Loucy (cell line): Measurements from ENCODE around the gene TSPAN4.

Experiments used
- EZH2phosphoT487 ChIP-seq: fragments of 200-600 bp; IDR thresholded peaks from 2 replicates; pipeline ENCODE4 v1.6.1; 2018; ENCODE audit warnings: antibody characterized with exemption, mild to moderate bottlenecking, moderate library complexity, borderline replicate concordance
- TF ChIP-seq, protein P1 (sequence below): fragments of 200-600 bp; sonication (generic); conservative IDR thresholded peaks from 2 replicates; pipeline ENCODE4 v1.5.1; 2014; ENCODE audit warnings: mild to moderate bottlenecking, antibody characterized with exemption, low read length

DNA sequence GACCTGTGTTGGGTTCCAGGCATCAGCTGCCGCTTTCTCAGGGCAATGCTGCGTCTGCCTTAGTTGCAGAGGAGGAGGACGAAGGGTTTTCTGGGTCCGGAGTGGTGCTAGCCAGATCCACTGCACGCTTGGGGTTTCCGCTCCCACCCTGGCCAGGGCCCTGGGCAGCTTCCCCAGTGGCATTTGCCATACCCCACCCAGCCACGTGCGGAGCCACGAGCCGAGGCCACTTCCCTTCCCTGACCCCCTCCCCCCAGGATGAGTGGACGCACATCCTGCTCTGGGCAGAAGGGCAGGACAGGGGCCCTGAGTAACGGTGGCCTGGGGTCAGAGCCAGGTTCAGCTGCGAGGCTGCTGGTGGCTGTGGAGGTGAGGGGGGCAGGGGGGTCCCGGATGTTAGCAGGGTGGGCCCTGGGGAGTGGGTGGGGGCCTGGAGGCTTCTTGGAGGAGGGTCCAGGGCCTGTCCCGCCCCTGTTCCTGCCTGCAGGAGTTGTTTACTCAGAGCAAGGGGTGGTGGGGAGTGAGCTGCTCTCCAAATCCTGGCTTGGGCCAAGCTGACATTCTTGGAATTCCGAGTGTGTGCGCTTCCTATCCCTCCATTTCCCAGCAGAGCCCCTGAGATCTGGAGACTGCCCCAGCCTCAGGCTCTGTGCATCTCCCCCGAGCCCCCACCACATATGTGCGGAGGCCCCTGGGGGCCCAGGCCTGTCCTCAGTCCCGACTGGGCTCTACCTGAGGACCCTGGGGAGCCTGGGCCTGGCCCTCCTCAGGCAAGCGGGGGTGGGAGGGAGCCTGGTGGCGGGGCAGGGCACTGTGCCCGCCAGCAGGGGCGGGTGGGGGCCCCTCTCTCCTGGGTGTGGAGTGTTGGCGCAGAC is 1.4 kb downstream of the TSPAN4 start:
- TF ChIP-seq, protein P1, sequence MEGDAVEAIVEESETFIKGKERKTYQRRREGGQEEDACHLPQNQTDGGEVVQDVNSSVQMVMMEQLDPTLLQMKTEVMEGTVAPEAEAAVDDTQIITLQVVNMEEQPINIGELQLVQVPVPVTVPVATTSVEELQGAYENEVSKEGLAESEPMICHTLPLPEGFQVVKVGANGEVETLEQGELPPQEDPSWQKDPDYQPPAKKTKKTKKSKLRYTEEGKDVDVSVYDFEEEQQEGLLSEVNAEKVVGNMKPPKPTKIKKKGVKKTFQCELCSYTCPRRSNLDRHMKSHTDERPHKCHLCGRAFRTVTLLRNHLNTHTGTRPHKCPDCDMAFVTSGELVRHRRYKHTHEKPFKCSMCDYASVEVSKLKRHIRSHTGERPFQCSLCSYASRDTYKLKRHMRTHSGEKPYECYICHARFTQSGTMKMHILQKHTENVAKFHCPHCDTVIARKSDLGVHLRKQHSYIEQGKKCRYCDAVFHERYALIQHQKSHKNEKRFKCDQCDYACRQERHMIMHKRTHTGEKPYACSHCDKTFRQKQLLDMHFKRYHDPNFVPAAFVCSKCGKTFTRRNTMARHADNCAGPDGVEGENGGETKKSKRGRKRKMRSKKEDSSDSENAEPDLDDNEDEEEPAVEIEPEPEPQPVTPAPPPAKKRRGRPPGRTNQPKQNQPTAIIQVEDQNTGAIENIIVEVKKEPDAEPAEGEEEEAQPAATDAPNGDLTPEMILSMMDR: peak; percentile 32; the same call in 1 of the 2 replicates
- TF ChIP-seq EZH2phosphoT487: no peak
